HG02588 (cell line): ENCODE measurements around the gene SRGAP2.
"Not testable (repeated sequence)": the region's sequence is repeated elsewhere in the genome, so short reads cannot be mapped to it uniquely, and the experiment has no call there.

Experiments
- ATAC-seq: cut with Tn5 transposase; IDR thresholded peaks from one replicate; pipeline ENCODE4 v1.9.1; 2021; ENCODE audit warnings: mild to moderate bottlenecking, moderate library complexity; ENCODE audit not compliant: unreplicated experiment

Gene SRGAP2

DNA sequence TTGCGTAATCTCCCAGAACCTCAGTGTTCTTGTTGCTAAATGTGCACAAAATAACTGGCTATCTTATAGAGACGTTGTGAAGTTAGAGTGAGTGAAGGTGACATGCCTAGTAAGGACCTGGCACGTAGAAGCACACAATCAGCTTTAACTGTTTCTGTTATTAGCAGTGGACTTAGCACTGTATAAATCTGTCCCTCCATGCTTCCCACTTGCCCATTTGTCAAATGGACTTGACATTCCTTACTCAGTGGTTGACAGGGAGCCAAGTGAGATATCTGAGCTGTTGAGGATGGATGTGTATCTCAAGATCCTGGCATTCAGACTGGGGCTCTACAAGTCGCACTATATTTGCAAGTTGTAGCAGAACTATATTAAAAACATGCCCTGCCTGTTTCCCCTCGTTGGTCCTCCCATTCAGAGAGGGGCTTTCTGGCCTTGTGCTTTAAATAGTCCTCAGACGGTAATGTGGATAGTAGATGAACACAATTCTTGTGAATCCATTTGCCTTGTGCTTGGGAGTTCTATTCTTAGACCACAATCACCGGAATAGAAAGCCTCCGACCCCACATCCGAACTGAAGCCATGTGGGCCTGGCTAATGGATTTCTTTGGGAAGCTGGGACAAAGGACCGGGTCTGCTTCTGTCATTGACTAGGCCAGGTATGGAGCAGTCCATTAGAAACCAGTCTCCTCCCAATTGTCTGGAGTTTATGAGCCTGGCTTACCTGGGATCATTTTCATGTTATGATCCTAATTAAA is 43.0 kb downstream of the SRGAP2 start:
- not testable (repeated sequence) for ATAC-seq

GRCh38 chr1:206250953-206251681 is 47.8 kb downstream of the SRGAP2 start:
- not testable (repeated sequence) for ATAC-seq

DNA sequence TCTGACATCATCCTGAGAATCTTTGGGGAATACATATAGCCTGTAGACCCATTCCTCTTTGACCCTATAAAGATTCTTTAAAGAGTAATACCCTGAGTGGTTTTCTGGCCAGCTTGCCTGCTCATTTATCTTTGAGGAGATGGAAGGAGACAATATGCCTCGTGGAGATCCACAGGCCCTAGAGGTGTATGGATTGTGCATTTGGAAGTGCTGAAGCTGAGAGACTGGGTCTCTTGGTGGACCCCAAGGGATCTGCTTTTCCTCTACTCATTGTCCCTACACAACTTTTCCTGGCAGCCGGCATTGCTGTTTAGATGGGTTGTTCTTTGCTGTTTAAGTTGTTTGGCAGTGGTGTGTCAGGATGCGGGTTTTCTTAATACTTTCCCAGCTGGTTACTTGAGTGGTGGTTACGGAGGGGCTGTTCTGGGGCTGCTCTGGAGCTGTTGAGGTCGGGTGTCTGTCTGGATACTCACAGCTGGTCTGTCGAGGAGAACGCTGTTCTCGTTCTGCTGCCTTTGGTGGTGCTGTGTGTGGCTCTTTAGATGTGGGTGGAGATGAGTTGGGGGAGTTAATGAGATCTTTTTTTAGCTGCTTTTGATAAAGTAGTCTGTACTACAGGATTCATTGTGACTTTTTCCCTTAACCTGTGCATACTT is 49.5 kb downstream of the SRGAP2 start:
- not testable (repeated sequence) for ATAC-seq
